Effector memory CD8-positive, alpha-beta T cell (primary cell): ENCODE results near the gene BCOR.

ENCODE experiments used
- ATAC-seq: fragments of 150-1000 bp; cut with Tn5 transposase; replicated peaks from 2 replicates; pipeline ENCODE4 v1.10.0; 2021; ENCODE audit warnings: mild to moderate bottlenecking, moderate library complexity
- DNase-seq, 3 experiments: peaks; one replicate each; pipeline ENCODE4 v3.0.0; 2021
- H3K27ac Mint-ChIP-seq, 2 donors: one replicate each; pipeline ENCODE4 v1.8.0; 2022; ENCODE audit warnings: mild to moderate bottlenecking in 2 of 2, mixed read lengths in 2 of 2, moderate library complexity in 2 of 2
- H3K27me3 Mint-ChIP-seq, 2 donors: one replicate each; pipeline ENCODE4 v1.8.0; 2022; ENCODE audit warnings: mixed read lengths in 2 of 2
- H3K36me3 Mint-ChIP-seq: one replicate; pipeline ENCODE4 v1.8.0; 2022; ENCODE audit warnings: mild to moderate bottlenecking, moderate library complexity, mixed read lengths; ENCODE audit not compliant: insufficient read depth
- H3K4me1 Mint-ChIP-seq, 2 donors: one replicate each; pipeline ENCODE4 v1.8.0; 2022; ENCODE audit warnings: low read depth in 2 of 2, mixed read lengths in 2 of 2
- H3K4me3 Mint-ChIP-seq, 2 donors: one replicate each; pipeline ENCODE4 v1.8.0; 2022; ENCODE audit warnings: mild to moderate bottlenecking in 2 of 2, mixed read lengths in 2 of 2, moderate library complexity in 2 of 2
- H3K9me3 Mint-ChIP-seq, 2 donors: one replicate each; pipeline ENCODE4 v1.8.0; 2022; ENCODE audit warnings: mixed read lengths in 2 of 2

BCOR gene

DNA sequence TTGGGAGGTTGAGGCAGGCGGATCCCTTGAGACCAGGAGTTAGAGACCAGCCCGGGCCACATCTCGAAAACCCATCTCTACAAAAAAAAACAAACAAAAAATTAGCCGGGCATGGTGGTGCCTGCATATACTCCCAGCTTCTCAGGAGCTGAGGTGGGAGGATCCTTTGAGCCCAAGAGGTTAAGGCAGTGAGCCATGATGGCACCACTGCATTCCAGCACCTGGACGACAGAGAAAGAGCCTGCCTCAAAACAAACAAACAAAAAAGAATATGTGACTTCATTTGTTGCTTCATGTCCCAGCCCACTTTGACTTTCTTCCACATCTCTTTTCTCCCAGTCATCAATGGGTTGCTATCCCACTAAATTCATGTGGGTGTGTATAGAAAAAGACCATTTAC, 79.7 kb downstream of the BCOR start:
- no peaks in the 10 kb centered on the region for H3K27me3 Mint-ChIP-seq
- no peak overlapping the region for H3K27ac Mint-ChIP-seq
- peaks cover 3 to 16% of the 10 kb centered on the region in 2 donors for H3K4me1 Mint-ChIP-seq
- peaks cover 24% of the 10 kb centered on the region for H3K36me3 Mint-ChIP-seq
- DNase-seq (no peak), ATAC-seq (no peak)
- peaks cover 0 to 1% of the 10 kb centered on the region in 2 donors for H3K9me3 Mint-ChIP-seq
- no peak overlapping the region for H3K4me3 Mint-ChIP-seq

DNA sequence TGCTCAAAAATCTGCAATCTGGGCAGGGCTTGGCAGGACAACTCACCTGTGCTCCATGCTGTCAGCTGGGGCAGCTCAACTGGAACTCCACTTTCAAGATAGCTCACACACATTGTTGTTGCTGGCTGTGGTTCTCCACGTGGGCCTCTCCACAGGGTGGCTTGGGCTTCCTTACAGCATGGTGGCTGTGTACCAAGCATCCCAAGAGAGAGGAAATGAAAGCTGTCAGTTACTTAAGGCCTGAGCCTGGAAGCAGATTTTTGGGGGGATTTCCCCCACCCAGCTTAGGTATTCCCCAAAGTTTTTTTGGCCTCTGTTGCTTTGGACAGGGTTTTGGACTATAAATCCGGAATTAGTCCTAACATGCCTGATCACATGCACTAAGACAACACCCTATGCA, 81.0 kb downstream of the BCOR start:
- H3K4me3 Mint-ChIP-seq, result no peak overlapping the region
- H3K9me3 Mint-ChIP-seq, result peaks cover 0 to 1% of the 10 kb centered on the region in 2 donors
- H3K4me1 Mint-ChIP-seq, result peaks cover 4 to 6% of the 10 kb centered on the region in 2 donors
- no peak overlapping the region for H3K27ac Mint-ChIP-seq
- ATAC-seq, result no peak
- no peaks in the 10 kb centered on the region for H3K27me3 Mint-ChIP-seq
- no peak for DNase-seq
- peaks cover 29% of the 10 kb centered on the region for H3K36me3 Mint-ChIP-seq

DNA sequence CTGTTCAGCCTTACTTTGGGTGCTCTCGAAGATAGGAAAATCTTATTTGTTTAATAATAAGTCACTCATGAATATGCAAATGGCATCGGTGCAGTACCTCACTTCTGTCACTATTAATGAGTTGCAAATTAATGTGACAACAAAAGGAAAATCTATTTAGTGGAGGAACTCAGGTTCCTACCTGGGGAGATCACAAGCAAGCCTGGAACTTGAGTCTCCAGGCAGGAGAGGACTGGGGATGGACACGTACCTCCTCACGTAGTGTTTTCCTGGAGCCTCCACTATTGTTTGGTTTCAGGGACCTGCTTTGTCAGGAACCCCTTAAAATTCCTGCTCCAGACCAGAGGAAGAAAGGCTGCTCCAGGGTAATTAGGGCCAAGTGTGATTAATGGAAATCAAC, 82.1 kb downstream of the BCOR start:
- Mint-ChIP-seq H3K36me3 (peaks cover 29% of the 10 kb centered on the region), H3K4me1 (peaks cover 1 to 5% of the 10 kb centered on the region in 2 donors), H3K27me3 (peaks cover 0 to 4% of the 10 kb centered on the region in 2 donors), H3K4me3 (peak overlapping the region; percentile 47 to 78), H3K9me3 (peaks cover 0 to 1% of the 10 kb centered on the region in 2 donors), H3K27ac (no peak overlapping the region)
- ATAC-seq, result no peak
- no peak for DNase-seq

DNA sequence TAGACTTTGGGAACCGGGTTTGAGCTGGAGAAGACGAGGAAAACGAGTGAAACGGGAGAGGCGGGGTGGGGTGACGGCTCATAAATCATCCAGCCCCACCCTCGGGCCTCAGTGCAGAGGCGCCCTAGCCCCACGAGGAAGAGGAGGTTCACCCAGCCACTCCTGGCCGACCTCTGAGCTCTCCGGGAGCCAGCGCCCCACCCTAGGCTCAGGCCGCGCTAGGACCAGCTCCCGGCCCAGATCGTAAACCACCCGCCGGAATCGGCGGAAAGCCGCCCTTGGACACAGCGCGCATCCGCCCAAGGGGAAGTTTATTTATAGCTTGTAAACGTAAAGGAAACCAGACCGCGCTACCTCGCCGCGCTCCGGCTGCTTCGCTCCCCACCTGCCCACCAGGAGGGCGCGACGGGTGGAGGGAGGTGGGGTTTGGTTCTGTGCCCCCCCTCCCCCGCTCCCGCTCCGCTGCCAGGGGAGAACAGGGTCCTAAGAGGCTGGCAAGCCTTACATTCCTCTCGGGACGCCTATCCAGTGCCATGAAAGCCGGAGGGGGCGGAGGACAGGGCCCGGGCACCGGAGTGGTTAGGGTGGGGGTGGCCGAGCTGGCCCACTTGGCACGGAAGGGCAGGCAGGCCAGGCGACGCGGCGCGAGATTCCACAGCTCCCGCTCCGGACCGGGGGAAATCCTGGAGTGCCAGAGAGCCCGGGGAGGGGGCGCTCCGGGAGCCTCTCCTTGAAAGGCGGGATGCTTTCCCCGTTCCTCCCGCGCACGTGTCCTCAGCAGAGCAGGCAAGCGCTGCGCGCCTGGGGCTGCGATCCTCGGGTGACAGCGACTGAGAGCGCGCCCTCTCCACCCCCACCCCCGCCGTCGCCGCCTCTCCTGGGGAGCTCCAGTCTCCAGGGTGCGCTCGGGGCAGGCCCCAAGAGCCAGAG, 84.2 kb downstream of the BCOR start:
- Mint-ChIP-seq H3K27me3 (peaks cover 0 to 11% of the 10 kb centered on the region in 2 donors), H3K4me1 (peaks cover 13 to 14% of the 10 kb centered on the region in 2 donors), H3K9me3 (peaks cover 0 to 1% of the 10 kb centered on the region in 2 donors), H3K27ac (peak overlapping the region; percentile 68 to 81), H3K4me3 (peak overlapping the region; percentile 78 to 80), H3K36me3 (peaks cover 35% of the 10 kb centered on the region)
- DNase-seq (peak in 2 of 3 experiments; percentile 7 to 13), ATAC-seq (peak; percentile 45)

DNA sequence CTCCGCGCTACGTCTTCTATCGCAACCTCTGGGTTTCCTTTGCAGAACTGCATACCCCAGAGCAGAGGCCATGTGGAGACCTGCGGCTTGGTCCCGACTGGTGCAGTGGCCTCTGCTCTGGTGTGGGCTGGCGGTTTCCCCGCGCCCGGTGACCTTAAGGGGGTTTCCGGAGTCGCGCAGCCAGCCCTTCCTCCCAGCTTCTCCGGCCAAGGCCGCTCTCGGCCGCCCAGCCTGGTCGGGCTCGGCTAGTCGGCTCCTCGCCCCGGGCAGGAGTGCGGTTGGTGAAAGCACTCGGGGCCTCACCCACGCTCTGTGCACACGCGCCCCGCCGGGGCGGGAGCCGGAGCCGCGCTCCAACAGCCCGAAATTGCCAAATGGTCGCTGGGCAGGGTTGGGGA, 84.9 kb downstream of the BCOR start:
- Mint-ChIP-seq H3K4me3 (peak overlapping the region; percentile 78 to 80), H3K4me1 (peaks cover 13 to 14% of the 10 kb centered on the region in 2 donors), H3K27me3 (peaks cover 2 to 15% of the 10 kb centered on the region in 2 donors), H3K9me3 (peaks cover 0 to 1% of the 10 kb centered on the region in 2 donors), H3K27ac (peak overlapping the region in 1 of 2 donors; percentile 46), H3K36me3 (peaks cover 38% of the 10 kb centered on the region)
- ATAC-seq, result peak; percentile 20
- DNase-seq, result no peak

DNA sequence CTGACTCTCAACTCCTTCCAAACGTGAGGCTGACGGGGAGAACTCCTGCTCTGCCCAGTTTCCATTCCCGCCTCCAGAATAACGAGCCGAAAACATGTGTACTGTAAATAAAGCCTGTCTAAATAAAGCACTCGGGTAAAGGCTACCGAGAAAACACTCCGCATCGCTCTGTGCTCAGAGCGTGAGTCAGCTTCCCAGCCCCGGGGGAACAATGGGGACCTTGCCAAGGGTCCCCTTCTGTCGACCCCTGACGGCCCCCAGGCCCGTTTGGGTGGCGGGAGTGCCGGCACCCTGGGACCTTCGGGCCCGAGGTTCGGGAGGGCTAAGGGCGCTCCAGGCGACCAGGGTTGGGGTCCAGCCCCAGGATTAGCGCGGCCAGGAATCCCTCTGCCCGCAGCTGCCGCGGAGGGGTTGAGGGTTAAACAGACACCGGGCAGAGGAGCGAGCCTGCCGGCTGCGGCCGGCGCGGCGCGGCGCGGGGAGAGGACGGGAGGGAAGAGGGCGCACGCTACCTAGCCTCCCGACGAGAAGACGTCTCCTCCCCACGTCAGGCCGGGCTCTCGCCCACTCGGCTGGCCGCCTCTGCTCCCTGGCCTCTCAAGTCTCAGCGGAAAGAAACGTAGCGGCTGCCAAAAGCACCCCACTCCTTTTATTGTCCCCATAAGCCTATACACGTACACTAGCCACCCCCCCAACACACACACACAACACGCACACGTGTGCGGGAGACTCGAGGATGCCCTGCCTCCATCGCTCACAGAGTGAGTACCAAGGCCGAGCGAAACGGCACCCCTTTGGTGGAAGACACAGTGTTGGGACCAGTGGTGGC, 85.5 kb downstream of the BCOR start:
- Mint-ChIP-seq H3K36me3 (peaks cover 38% of the 10 kb centered on the region), H3K9me3 (peaks cover 0 to 1% of the 10 kb centered on the region in 2 donors), H3K4me1 (peaks cover 13 to 14% of the 10 kb centered on the region in 2 donors), H3K4me3 (peak overlapping the region; percentile 78 to 80), H3K27me3 (peaks cover 9 to 21% of the 10 kb centered on the region in 2 donors), H3K27ac (no peak overlapping the region)
- DNase-seq (no peak), ATAC-seq (peak; percentile 14)

DNA sequence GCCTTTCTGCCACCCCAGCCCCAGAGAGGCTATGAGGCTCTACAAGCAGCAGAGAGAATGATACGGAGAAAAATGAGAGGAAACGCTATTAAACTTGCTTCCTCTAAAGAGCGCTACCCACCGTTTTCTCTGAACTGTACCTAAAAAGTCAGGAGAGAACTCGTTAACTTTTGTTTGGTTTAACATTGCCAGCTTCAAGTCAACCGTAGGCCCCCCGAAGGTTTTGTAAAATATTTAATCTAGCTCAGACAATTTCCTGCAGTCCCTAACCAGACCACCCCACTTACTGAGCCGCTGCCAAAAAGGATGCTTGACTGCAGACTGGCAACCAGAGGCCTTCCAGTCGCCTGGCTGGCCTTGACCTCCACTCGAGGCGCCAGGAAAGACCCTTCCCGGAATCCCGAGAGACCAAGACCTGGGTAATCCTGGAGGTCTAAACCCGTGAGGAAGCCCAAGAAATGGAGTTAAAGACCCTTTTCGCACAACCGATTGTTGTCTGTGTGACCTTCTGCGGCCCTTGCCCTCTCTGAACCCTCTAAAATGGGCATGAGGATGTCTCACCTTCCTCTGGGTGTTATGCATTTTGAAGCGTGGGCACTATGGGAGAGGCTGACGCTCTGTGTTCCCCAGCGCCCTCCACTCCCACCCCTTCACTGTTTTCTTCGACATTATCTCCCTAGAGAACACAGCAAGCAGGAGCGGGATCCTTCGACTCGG, 86.3 kb downstream of the BCOR start:
- DNase-seq (no peak), ATAC-seq (no peak)
- peak overlapping the region in 1 of 2 donors; percentile 68 for H3K4me3 Mint-ChIP-seq
- peaks cover 16 to 29% of the 10 kb centered on the region in 2 donors for H3K27me3 Mint-ChIP-seq
- H3K36me3 Mint-ChIP-seq, result peaks cover 38% of the 10 kb centered on the region
- H3K27ac Mint-ChIP-seq, result no peak overlapping the region
- H3K9me3 Mint-ChIP-seq, result peaks cover 0 to 1% of the 10 kb centered on the region in 2 donors
- peaks cover 18 to 19% of the 10 kb centered on the region in 2 donors for H3K4me1 Mint-ChIP-seq

DNA sequence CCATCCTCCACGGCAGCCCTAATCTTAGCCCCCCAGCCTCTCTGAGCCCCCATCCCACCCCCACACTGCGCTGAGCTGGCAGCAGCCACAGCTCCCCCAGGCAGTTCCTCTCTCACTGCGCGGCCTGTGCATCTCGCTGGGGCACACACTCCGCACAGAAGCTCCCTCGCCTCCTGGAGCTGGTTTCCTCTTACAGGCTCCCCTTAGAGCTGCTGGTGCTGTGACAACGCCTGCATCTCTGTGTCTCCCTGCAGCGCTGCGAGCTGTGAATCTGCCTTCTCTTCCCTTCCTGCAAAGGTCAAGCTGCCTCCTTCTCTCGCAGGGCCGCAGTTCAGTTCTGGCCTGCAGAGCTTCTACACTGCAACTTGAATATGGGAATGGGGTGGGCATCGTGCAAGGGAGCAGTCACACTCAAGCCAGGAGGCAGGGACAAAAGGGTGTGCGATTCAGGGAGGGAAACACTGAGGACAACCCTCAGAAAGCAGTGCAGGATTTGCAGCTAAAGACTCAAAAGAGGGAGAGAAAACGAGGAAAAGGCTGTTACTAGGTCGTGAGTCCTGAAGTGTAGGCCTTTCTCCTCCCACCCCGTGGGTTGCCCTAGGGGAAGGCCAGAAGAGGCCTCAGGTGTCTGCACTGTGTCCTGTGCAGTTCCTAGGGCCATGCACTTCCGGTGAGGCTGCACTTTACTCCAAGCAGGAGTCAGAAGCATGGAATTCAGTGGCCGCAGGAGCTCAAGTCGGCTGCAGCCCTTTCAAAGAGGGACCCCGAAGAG, 87.0 kb downstream of the BCOR start:
- H3K9me3 Mint-ChIP-seq, result peaks cover 0 to 1% of the 10 kb centered on the region in 2 donors
- peaks cover 18 to 21% of the 10 kb centered on the region in 2 donors for H3K4me1 Mint-ChIP-seq
- H3K36me3 Mint-ChIP-seq, result peaks cover 38% of the 10 kb centered on the region
- ATAC-seq (no peak), DNase-seq (no peak)
- peaks cover 16 to 32% of the 10 kb centered on the region in 2 donors for H3K27me3 Mint-ChIP-seq
- no peak overlapping the region for H3K27ac Mint-ChIP-seq
- H3K4me3 Mint-ChIP-seq, result peak overlapping the region; percentile 22 to 68

DNA sequence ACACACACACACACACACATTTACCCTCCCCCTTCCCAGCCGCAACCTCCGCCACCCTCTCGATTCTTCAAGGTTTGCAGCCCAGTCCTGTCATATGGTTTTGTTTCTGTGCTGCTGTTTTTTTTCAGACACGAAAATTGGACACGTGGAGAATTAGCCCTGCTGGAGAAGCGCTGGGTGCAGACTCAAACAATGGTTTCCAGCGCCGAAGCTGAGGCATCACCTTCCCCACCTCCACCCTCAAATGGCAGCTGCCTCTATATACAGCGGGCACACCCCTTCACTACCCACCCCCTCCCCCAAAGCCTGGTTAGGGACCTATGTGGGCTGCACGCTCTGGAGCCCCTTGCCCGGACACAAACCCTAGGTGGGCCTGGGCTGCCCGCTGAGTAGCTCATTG, 87.9 kb downstream of the BCOR start:
- ATAC-seq, result no peak
- Mint-ChIP-seq H3K4me3 (peak overlapping the region; percentile 68 to 69), H3K9me3 (no peaks in the 10 kb centered on the region), H3K27me3 (peaks cover 22 to 40% of the 10 kb centered on the region in 2 donors), H3K4me1 (peaks cover 22 to 23% of the 10 kb centered on the region in 2 donors), H3K36me3 (peaks cover 30% of the 10 kb centered on the region), H3K27ac (no peak overlapping the region)
- no peak for DNase-seq

DNA sequence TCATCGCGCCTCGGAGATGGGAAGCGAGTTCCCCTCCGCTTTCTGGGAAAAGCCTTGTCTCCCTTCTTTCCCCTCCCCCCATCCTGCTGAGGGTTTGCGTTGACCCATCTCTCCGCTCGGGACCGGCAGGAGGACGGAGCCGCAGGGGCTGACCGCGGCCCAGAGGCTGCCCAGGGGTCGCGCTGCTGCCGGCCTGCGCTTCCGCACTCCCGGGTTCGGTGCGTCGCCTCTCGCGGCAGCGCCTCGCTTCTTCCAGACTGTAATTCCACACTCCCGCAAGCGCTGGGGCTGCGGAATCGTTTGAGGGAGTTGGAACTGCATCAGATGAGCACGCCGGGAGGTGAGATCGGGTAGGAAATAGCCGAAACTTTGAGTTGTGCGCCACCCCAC, 88.3 kb downstream of the BCOR start:
- H3K36me3 Mint-ChIP-seq, result peaks cover 27% of the 10 kb centered on the region
- no peak overlapping the region for H3K27ac Mint-ChIP-seq
- H3K4me3 Mint-ChIP-seq, result peak overlapping the region; percentile 68 to 69
- H3K9me3 Mint-ChIP-seq, result no peaks in the 10 kb centered on the region
- DNase-seq (no peak), ATAC-seq (no peak)
- H3K27me3 Mint-ChIP-seq, result peaks cover 22 to 40% of the 10 kb centered on the region in 2 donors
- H3K4me1 Mint-ChIP-seq, result peaks cover 22 to 23% of the 10 kb centered on the region in 2 donors

DNA sequence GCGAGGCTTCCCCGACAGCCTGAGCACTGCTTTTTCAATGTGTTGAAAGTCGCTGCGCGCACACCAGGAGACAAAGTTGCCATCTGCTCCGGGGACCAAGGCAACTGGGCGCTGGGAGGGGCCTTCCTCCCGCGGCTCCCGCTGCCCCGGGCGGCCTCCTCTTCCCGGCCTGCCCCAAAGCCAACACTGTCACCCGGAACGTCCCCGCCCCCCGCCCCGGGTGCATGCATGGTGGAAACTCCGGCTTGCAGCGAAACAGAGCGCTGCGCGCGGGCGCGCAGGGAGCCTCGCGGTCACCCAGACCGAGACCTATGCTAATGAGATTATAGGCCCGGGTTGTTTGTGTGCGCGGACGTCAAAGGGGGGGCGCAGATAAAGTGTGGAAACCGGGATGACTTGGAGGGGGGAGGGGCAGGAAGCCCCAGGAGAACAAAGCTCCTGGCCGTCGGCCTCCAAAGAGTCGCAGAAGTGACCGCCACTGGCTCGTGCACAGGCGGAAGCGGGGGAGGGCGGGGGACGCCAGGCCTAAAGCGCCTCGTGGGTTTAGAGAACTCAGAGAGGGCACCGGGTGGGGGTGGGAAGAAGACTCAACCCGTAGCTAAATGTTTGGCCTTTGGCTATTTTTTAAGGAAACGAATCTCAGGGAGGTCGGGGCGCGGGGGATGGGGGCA, 88.8 kb downstream of the BCOR start:
- peak overlapping the region; percentile 68 to 69 for H3K4me3 Mint-ChIP-seq
- peaks cover 22 to 40% of the 10 kb centered on the region in 2 donors for H3K27me3 Mint-ChIP-seq
- ATAC-seq (no peak), DNase-seq (no peak)
- peaks cover 23% of the 10 kb centered on the region for H3K36me3 Mint-ChIP-seq
- H3K4me1 Mint-ChIP-seq, result peaks cover 22 to 24% of the 10 kb centered on the region in 2 donors
- H3K27ac Mint-ChIP-seq, result no peak overlapping the region
- H3K9me3 Mint-ChIP-seq, result no peaks in the 10 kb centered on the region
